ENCODE measurements around the gene AMTN. TPM values are rescaled to one million over a fixed set of nuclear protein-coding genes. Genes with fewer than 3 reads are reported as not detected.

AMTN gene
- total and polyA plus RNA-seq, 2 of the 8 experiments (the other 6 are each of a cell fraction or from before 2014, with no cell fraction given) = not detected

DNA sequence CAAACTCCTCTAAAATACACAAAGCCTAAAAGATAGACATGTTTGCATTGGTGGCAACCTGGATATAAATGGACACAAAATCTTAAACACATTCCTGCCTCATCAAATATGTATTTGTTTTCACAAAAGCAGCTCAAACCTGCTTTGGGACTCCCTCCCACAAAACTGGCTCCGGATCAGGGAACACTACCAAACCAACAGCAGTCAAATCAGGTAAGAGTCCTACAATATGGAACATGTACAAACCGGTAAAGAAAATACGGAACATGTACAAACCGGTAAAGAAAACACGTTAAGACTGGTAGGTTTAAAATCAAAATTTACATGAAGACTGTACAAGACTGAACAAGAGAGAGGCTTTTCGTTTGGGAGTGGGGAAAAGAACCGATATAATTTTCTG is 4.3 kb downstream of the AMTN start:
- no peak overlapping the region for H2AFZ ChIP-seq (ENCODE audit: low read length)
- no peak overlapping the region for H4K5ac ChIP-seq (ENCODE audit: insufficient read length, low read depth, low read length)
- H2BK15ac ChIP-seq (ENCODE audit: low read length) = no peak overlapping the region
- H4K20me1 ChIP-seq (replicated peaks in 1 of 2; ENCODE audit: control insufficient read depth in 1 of 2, insufficient read depth in 2 of 2, low read length in 2 of 2) = no peaks in the 10 kb centered on the region
- DNase-seq (ENCODE audit: low read depth in 1 of 2, low spot score in 2 of 2) (no peak), FAIRE-seq (no peak)
- no peak overlapping the region for H2BK5ac ChIP-seq (ENCODE audit: low read depth, low read length)
- no peak overlapping the region for H2AK5ac ChIP-seq (ENCODE audit: low read depth, low read length)
- H3K27ac ChIP-seq (ENCODE audit: low read depth, low read length) = no peak overlapping the region
- no peak overlapping the region for H2BK20ac ChIP-seq (ENCODE audit: low read length)
- H2BK12ac ChIP-seq (ENCODE audit: low read depth, low read length) = no peak overlapping the region
- no peak overlapping the region for H4K91ac ChIP-seq (replicated peaks; ENCODE audit: insufficient read length, low read length)
- CTCF ChIA-PET (ENCODE audit: partially characterized antibody) = interaction anchor here (1.0 to 1.7 kb wide), 2 partner anchors 9 to 12 kb away, joined by 4 to 5 read pairs; no protein-coding TSS in a partner anchor
- H3K4ac ChIP-seq (replicated peaks; ENCODE audit: insufficient read length, low read depth, low read length) = no peak overlapping the region
- no peaks in the 10 kb centered on the region for H3K36me3 ChIP-seq (ENCODE audit: control insufficient read depth in 2 of 4, insufficient read depth in 4 of 4, low read length in 3 of 4)
- no peaks in the 10 kb centered on the region for H3K23me2 ChIP-seq (ENCODE audit: low read depth, low read length)
- H3K4me3 ChIP-seq (ENCODE audit: extremely low read depth in 1 of 4, insufficient read depth in 2 of 4, low read depth in 3 of 4, low read length in 4 of 4) = no peak overlapping the region
- POLR2A ChIA-PET (ENCODE audit: partially characterized antibody) = no interaction called here
- H3K4me1 ChIP-seq (replicated peaks in 1 of 4; ENCODE audit: control insufficient read depth in 3 of 4, insufficient read depth in 4 of 4, low read length in 3 of 4) = no peaks in the 10 kb centered on the region
- H2BK120ac ChIP-seq (replicated peaks; ENCODE audit: low read depth, low read length) = no peak overlapping the region
- no peak overlapping the region for H3K18ac ChIP-seq (ENCODE audit: extremely low read depth, low read length)
- H3K14ac ChIP-seq (ENCODE audit: insufficient read length) = no peak overlapping the region
- H3K27me3 ChIP-seq (replicated peaks in 1 of 4; ENCODE audit: control insufficient read depth in 3 of 4, extremely low read depth in 1 of 4, insufficient read depth in 3 of 4, low read length in 3 of 4) = no peaks in the 10 kb centered on the region
- H3K79me2 ChIP-seq (ENCODE audit: control insufficient read depth in 1 of 2, insufficient read depth in 2 of 2, low read length in 2 of 2) = no peaks in the 10 kb centered on the region
- WGBS, 2 experiments (ENCODE audit: extremely low coverage in 1 of 2, insufficient coverage in 1 of 2, insufficient read length in 1 of 2, insufficient replicate concordance in 2 of 2, low coverage in 1 of 2, low lambda C conversion rate in 2 of 2, missing lambda C conversion rate in 1 of 2) = 91% methylated on average over 7 of the region's 7 CpGs; no CpG with 5 or more reads in 1 of the 2 experiments
- H4K8ac ChIP-seq (ENCODE audit: extremely low read depth, insufficient read depth, low read length) = no peak overlapping the region
- no peak overlapping the region for H3K9ac ChIP-seq (replicated peaks in 1 of 4; ENCODE audit: extremely low read depth in 1 of 4, low read depth in 3 of 4, low read length in 3 of 4)
- no peaks in the 10 kb centered on the region for H3K9me3 ChIP-seq (ENCODE audit: insufficient read depth in 2 of 2, low read depth in 1 of 2, low read length in 1 of 2)
- no peak overlapping the region for H3K4me2 ChIP-seq (ENCODE audit: insufficient read depth in 1 of 2, low read depth in 2 of 2, low read length in 2 of 2)
- no peak overlapping the region for H3K56ac ChIP-seq (replicated peaks; ENCODE audit: insufficient read length, low read depth, low read length)
- H3K79me1 ChIP-seq (ENCODE audit: low read depth, low read length) = no peaks in the 10 kb centered on the region
- no peak overlapping the region for H3K23ac ChIP-seq (ENCODE audit: insufficient read length)
- no peak for TF ChIP-seq TEAD4 (IDR thresholded peaks at IDR 0.05; ENCODE audit: low read depth, low read length)
- no peak for TF ChIP-seq POU5F1 (IDR thresholded peaks at IDR 0.05; ENCODE audit: low read depth, low read length)
- no peak for TF ChIP-seq SP2 (IDR thresholded peaks at IDR 0.05; ENCODE audit: low read length)
- no peak for TF ChIP-seq NANOG (IDR thresholded peaks at IDR 0.05; ENCODE audit: insufficient read depth, low read depth, low read length, poor library complexity, severe bottlenecking)
- no peak for TF ChIP-seq TCF12 (IDR thresholded peaks at IDR 0.05; ENCODE audit: low read depth, low read length)
- TF ChIP-seq SIX5 (IDR thresholded peaks at IDR 0.05; ENCODE audit: low read depth, low read length) = no peak
- no peak for TF ChIP-seq ZNF274 (IDR thresholded peaks at IDR 0.05; ENCODE audit: borderline replicate concordance, extremely low read depth, low read length)
- TF ChIP-seq SUZ12 (IDR thresholded peaks at IDR 0.05; ENCODE audit: low read length) = no peak
- TF ChIP-seq, protein P1, sequence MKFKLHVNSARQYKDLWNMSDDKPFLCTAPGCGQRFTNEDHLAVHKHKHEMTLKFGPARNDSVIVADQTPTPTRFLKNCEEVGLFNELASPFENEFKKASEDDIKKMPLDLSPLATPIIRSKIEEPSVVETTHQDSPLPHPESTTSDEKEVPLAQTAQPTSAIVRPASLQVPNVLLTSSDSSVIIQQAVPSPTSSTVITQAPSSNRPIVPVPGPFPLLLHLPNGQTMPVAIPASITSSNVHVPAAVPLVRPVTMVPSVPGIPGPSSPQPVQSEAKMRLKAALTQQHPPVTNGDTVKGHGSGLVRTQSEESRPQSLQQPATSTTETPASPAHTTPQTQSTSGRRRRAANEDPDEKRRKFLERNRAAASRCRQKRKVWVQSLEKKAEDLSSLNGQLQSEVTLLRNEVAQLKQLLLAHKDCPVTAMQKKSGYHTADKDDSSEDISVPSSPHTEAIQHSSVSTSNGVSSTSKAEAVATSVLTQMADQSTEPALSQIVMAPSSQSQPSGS (IDR thresholded peaks at IDR 0.05; ENCODE audit: low read length) = no peak
- no peak for TF ChIP-seq CTBP2 (IDR thresholded peaks at IDR 0.05; ENCODE audit: borderline replicate concordance, insufficient read depth, insufficient read length, low read length)
- TF ChIP-seq, protein P2, sequence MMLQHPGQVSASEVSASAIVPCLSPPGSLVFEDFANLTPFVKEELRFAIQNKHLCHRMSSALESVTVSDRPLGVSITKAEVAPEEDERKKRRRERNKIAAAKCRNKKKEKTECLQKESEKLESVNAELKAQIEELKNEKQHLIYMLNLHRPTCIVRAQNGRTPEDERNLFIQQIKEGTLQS (IDR thresholded peaks at IDR 0.05; ENCODE audit: insufficient read depth, low read depth, low read length) = no peak
- TF ChIP-seq BACH1 (IDR thresholded peaks at IDR 0.05; ENCODE audit: low read length) = no peak
- no peak for TF ChIP-seq KDM1A (IDR thresholded peaks at IDR 0.05; ENCODE audit: borderline replicate concordance, low read length)
